Activated naive CD4-positive, alpha-beta T cell treated with anti-CD3 and anti-CD28 coated beads, Interleukin-2, amount 50 U/mL, for 72 hours (primary cell): ENCODE results near the gene KRTCAP2. TPM values are rescaled to one million over a fixed set of nuclear protein-coding genes. Genes with fewer than 3 reads are reported as not detected.
A peak's percentile ranks its signal among the peaks of the same experiment; 100 is the strongest.

ENCODE experiments used
- ATAC-seq, 2 donors: fragments of 150-1000 bp; cut with Tn5 transposase; 2 replicates each; pipeline ENCODE4 v1.10.0; 2021; ENCODE audit warnings: mild to moderate bottlenecking in 2 of 2, moderate library complexity in 2 of 2
- DNase-seq, 2 donors: peaks; one replicate each; pipeline ENCODE4 v3.0.0; 2021 to 2022; ENCODE audit warnings: low spot score in 2 of 2
- H3K27ac Mint-ChIP-seq, 2 donors: one replicate each; pipeline ENCODE4 v1.8.0; 2022; ENCODE audit warnings: mild to moderate bottlenecking in 2 of 2, mixed read lengths in 2 of 2
- H3K36me3 Mint-ChIP-seq, 2 donors: one replicate each; pipeline ENCODE4 v1.8.0; 2022; ENCODE audit warnings: mixed read lengths in 2 of 2
- H3K9me3 Mint-ChIP-seq, 2 donors: one replicate each; pipeline ENCODE4 v1.8.0; 2022; ENCODE audit warnings: mixed read lengths in 2 of 2
- total RNA-seq, 2 donors: library from RNA; stranded (reverse); gene quantifications; one replicate each; pipeline ENCODE4 v1.2.3, GENCODE V29; 2022

The KRTCAP2 gene
- total RNA-seq, 2 donors from 2014 or later: 106 to 162 TPM

GRCh38 chr1:155135415-155136028 is 37.6 kb downstream of the KRTCAP2 start, which contains the start of gene SLC50A1:
Gene SLC50A1 (plus strand): TSS chr1:155135852. CDS start chr1:155135912, 60 bp downstream.
- peak within 1 kb of the TSS; percentile 94 to 98 for H3K27ac Mint-ChIP-seq
- peaks cover 31 to 34% of the 10 kb centered on the region in 2 donors for H3K36me3 Mint-ChIP-seq
- peak; percentile 94 to 96 for DNase-seq
- H3K9me3 Mint-ChIP-seq: no peaks in the 10 kb centered on the region
- peak; percentile 76 to 86 for ATAC-seq

GRCh38 chr1:155134880-155135414 is 38.2 kb downstream of the KRTCAP2 start:
- H3K27ac Mint-ChIP-seq: peak overlapping the region; percentile 94 to 98
- peaks cover 25 to 29% of the 10 kb centered on the region in 2 donors for H3K36me3 Mint-ChIP-seq
- DNase-seq: peak; percentile 55 to 85
- peak; percentile 59 to 69 for ATAC-seq
- no peaks in the 10 kb centered on the region for H3K9me3 Mint-ChIP-seq

- H3K27ac Mint-ChIP-seq: peak overlapping the region; percentile 94 to 98
- H3K9me3 Mint-ChIP-seq: no peaks in the 10 kb centered on the region
- no peak for ATAC-seq
- no peak for DNase-seq
- peaks cover 20 to 23% of the 10 kb centered on the region in 2 donors for H3K36me3 Mint-ChIP-seq
Observed at GRCh38 chr1:155134322-155134721, 38.8 kb downstream of the KRTCAP2 start.

- H3K27ac Mint-ChIP-seq: no peak overlapping the region
- peaks cover 18 to 21% of the 10 kb centered on the region in 2 donors for H3K36me3 Mint-ChIP-seq
- DNase-seq: no peak
- no peak for ATAC-seq
- H3K9me3 Mint-ChIP-seq: no peaks in the 10 kb centered on the region
Observed at GRCh38 chr1:155133799-155134281, 39.3 kb downstream of the KRTCAP2 start.

- DNase-seq (no peak), ATAC-seq (no peak)
- Mint-ChIP-seq H3K9me3 (no peaks in the 10 kb centered on the region), H3K27ac (peak overlapping the region in 1 of 2 donors; percentile 37), H3K36me3 (peaks cover 2 to 6% of the 10 kb centered on the region in 2 donors)
Observed at GRCh38 chr1:155131856-155132255, 41.2 kb downstream of the KRTCAP2 start.

- no peaks in the 10 kb centered on the region for H3K9me3 Mint-ChIP-seq
- H3K27ac Mint-ChIP-seq: peak overlapping the region in 1 of 2 donors; percentile 37
- ATAC-seq: no peak
- peaks cover 0 to 6% of the 10 kb centered on the region in 2 donors for H3K36me3 Mint-ChIP-seq
- DNase-seq: no peak
Observed at GRCh38 chr1:155131285-155131684, 41.8 kb downstream of the KRTCAP2 start.

GRCh38 chr1:155130272-155131006 is 42.7 kb downstream of the KRTCAP2 start:
- Mint-ChIP-seq H3K27ac (no peak overlapping the region), H3K9me3 (no peaks in the 10 kb centered on the region), H3K36me3 (no peaks in the 10 kb centered on the region)
- no peak for DNase-seq
- no peak for ATAC-seq

GRCh38 chr1:155128755-155129473 is 44.2 kb downstream of the KRTCAP2 start:
- no peak for DNase-seq
- Mint-ChIP-seq H3K9me3 (no peaks in the 10 kb centered on the region), H3K27ac (peak overlapping the region in 1 of 2 donors; percentile 62), H3K36me3 (no peaks in the 10 kb centered on the region)
- peak in 1 of 2 donors; percentile 3 for ATAC-seq

GRCh38 chr1:155127967-155128754 is 44.9 kb downstream of the KRTCAP2 start:
- Mint-ChIP-seq H3K36me3 (no peaks in the 10 kb centered on the region), H3K27ac (peak overlapping the region in 1 of 2 donors; percentile 62), H3K9me3 (no peaks in the 10 kb centered on the region)
- ATAC-seq: no peak
- no peak for DNase-seq

- no peaks in the 10 kb centered on the region for H3K9me3 Mint-ChIP-seq
- DNase-seq (peak in 1 of 2 donors; percentile 49), ATAC-seq (peak; percentile 66 to 77)
- H3K27ac Mint-ChIP-seq: peak within 1 kb of the TSS in 1 of 2 donors; percentile 62
- H3K36me3 Mint-ChIP-seq: no peaks in the 10 kb centered on the region
Observed at GRCh38 chr1:155127105-155127966, 45.8 kb downstream of the KRTCAP2 start, which contains the start of gene EFNA1. Gene EFNA1 (plus strand): TSS chr1:155127876. CDS start chr1:155127978, 102 bp downstream.

- H3K36me3 Mint-ChIP-seq: no peaks in the 10 kb centered on the region
- DNase-seq (peak in 1 of 2 donors; percentile 28), ATAC-seq (peak; percentile 67 to 71)
- H3K9me3 Mint-ChIP-seq: no peaks in the 10 kb centered on the region
- H3K27ac Mint-ChIP-seq: no peak overlapping the region
Observed at GRCh38 chr1:155126556-155127104, 46.5 kb downstream of the KRTCAP2 start.

- Mint-ChIP-seq H3K36me3 (no peaks in the 10 kb centered on the region), H3K27ac (no peak overlapping the region), H3K9me3 (no peaks in the 10 kb centered on the region)
- no peak for ATAC-seq
- no peak for DNase-seq
Observed at GRCh38 chr1:155125946-155126555, 47.1 kb downstream of the KRTCAP2 start.

GRCh38 chr1:155125511-155125945 is 47.6 kb downstream of the KRTCAP2 start:
- H3K9me3 Mint-ChIP-seq: no peaks in the 10 kb centered on the region
- H3K27ac Mint-ChIP-seq: no peak overlapping the region

More at GRCh38 chr1:155125511-155125945, 47.6 kb downstream of the KRTCAP2 start:
- DNase-seq (no peak), ATAC-seq (no peak)
- H3K36me3 Mint-ChIP-seq: no peaks in the 10 kb centered on the region
